Endothelial cell (in vitro differentiated cells): Measurements from ENCODE around the gene GTF2H1. TPM values are rescaled to one million over a fixed set of nuclear protein-coding genes. Genes with fewer than 3 reads are reported as not detected.
A peak's percentile ranks its signal among the peaks of the same experiment; 100 is the strongest.

Source experiments
- DNase-seq: peaks from one replicate; pipeline ENCODE4 v3.0.0; 2021; ENCODE audit warnings: low spot score
- H3K27ac Mint-ChIP-seq: one replicate; pipeline ENCODE4 v1.8.0; 2021; ENCODE audit warnings: mixed read lengths, inconsistent platforms; ENCODE audit not compliant: unreplicated experiment
- H3K27me3 Mint-ChIP-seq: one replicate; pipeline ENCODE4 v1.8.0; 2021; ENCODE audit warnings: mild to moderate bottlenecking, moderate library complexity, mixed read lengths, inconsistent platforms; ENCODE audit not compliant: unreplicated experiment
- H3K36me3 Mint-ChIP-seq: one replicate; pipeline ENCODE4 v1.8.0; 2021; ENCODE audit warnings: mild to moderate bottlenecking, low read depth, mixed read lengths, inconsistent platforms; ENCODE audit not compliant: unreplicated experiment
- H3K4me1 Mint-ChIP-seq: one replicate; pipeline ENCODE4 v1.8.0; 2021; ENCODE audit warnings: mild to moderate bottlenecking, mixed read lengths, inconsistent platforms; ENCODE audit not compliant: unreplicated experiment
- H3K4me3 Mint-ChIP-seq: one replicate; pipeline ENCODE4 v1.8.0; 2021; ENCODE audit warnings: mild to moderate bottlenecking, mixed read lengths, inconsistent platforms; ENCODE audit not compliant: unreplicated experiment
- H3K9me3 Mint-ChIP-seq: one replicate; pipeline ENCODE4 v1.8.0; 2021; ENCODE audit warnings: mixed read lengths, inconsistent platforms; ENCODE audit not compliant: unreplicated experiment
- CTCF ChIP-seq: fragments of 200-600 bp; sonication (generic); IDR thresholded peaks from one replicate; pipeline ENCODE4 v1.5.0; 2021; ENCODE audit warnings: antibody characterized with exemption; ENCODE audit not compliant: unreplicated experiment
- total RNA-seq: library from RNA; stranded (reverse); fragmentation: NEBNext Ultra II Directional; extraction: Animal tissue kit (Norgen Biotek cat#: 25700); gene quantifications from one replicate; pipeline ENCODE4 v1.2.1, GENCODE V29; 2021; ENCODE audit not compliant: unreplicated experiment

Gene GTF2H1
- total RNA-seq, 1 donor from 2014 or later = 35.9 TPM

GRCh38 chr11:18375941-18376340, 53.6 kb downstream of the GTF2H1 start:
- Mint-ChIP-seq H3K27me3 (no peaks in the 10 kb centered on the region), H3K36me3 (no peaks in the 10 kb centered on the region), H3K27ac (no peak overlapping the region), H3K4me3 (no peak overlapping the region), H3K4me1 (no peaks in the 10 kb centered on the region), H3K9me3 (no peaks in the 10 kb centered on the region)
- DNase-seq = no peak
- no peak for TF ChIP-seq CTCF

GRCh38 chr11:18379201-18379600, 56.8 kb downstream of the GTF2H1 start:
- no peaks in the 10 kb centered on the region for H3K9me3 Mint-ChIP-seq
- no peak for TF ChIP-seq CTCF

GRCh38 chr11:18383388-18384156, 61.2 kb downstream of the GTF2H1 start:
- H3K4me3 Mint-ChIP-seq = no peak overlapping the region
- DNase-seq = peak; percentile 12
- H3K36me3 Mint-ChIP-seq = no peaks in the 10 kb centered on the region
- peaks cover 7% of the 10 kb centered on the region for H3K27me3 Mint-ChIP-seq
- no peak for TF ChIP-seq CTCF
- peak overlapping the region; percentile 77 for H3K27ac Mint-ChIP-seq
- no peaks in the 10 kb centered on the region for H3K9me3 Mint-ChIP-seq
- peaks cover 13% of the 10 kb centered on the region for H3K4me1 Mint-ChIP-seq

More at GRCh38 chr11:18379201-18379600, 56.8 kb downstream of the GTF2H1 start:
- no peak overlapping the region for H3K27ac Mint-ChIP-seq
- no peak for DNase-seq
- peaks cover 5% of the 10 kb centered on the region for H3K27me3 Mint-ChIP-seq
- H3K4me1 Mint-ChIP-seq = peaks cover 13% of the 10 kb centered on the region
- H3K4me3 Mint-ChIP-seq = no peak overlapping the region
- no peaks in the 10 kb centered on the region for H3K36me3 Mint-ChIP-seq

- Mint-ChIP-seq H3K27me3 (peaks cover 7% of the 10 kb centered on the region), H3K27ac (no peak overlapping the region), H3K36me3 (no peaks in the 10 kb centered on the region), H3K4me3 (no peak overlapping the region), H3K4me1 (peaks cover 13% of the 10 kb centered on the region), H3K9me3 (no peaks in the 10 kb centered on the region)
- no peak for DNase-seq
- no peak for TF ChIP-seq CTCF
Observed at GRCh38 chr11:18384157-18384641, 61.8 kb downstream of the GTF2H1 start.

- Mint-ChIP-seq H3K9me3 (no peaks in the 10 kb centered on the region), H3K4me3 (no peak overlapping the region), H3K4me1 (no peaks in the 10 kb centered on the region), H3K27ac (no peak overlapping the region), H3K27me3 (peaks cover 2% of the 10 kb centered on the region), H3K36me3 (no peaks in the 10 kb centered on the region)
- no peak for DNase-seq
- no peak for TF ChIP-seq CTCF
Observed at GRCh38 chr11:18390088-18390487, 67.7 kb downstream of the GTF2H1 start.
